ENCODE data around the gene CDC42BPA.
"Not testable (repeated sequence)": the region's sequence is repeated elsewhere in the genome, so short reads cannot be mapped to it uniquely, and the experiment has no call there.

Gene CDC42BPA

GRCh38 chr1:227318016-227318852 is at the start of gene CDC42BPA:
TSS of gene CDC42BPA (minus strand) at chr1:227318492. CDS start at chr1:227317182, 1,310 bp downstream.
- peak; percentile 33 to 93 (median 80) for DNase-seq

GRCh38 chr1:227368009-227368408 is 49.7 kb upstream of the CDC42BPA start:
- no peak for DNase-seq

GRCh38 chr1:227365473-227366431 is 47.5 kb upstream of the CDC42BPA start:
- no peak for DNase-seq

- no peak for DNase-seq
These were observed 46.4 kb upstream of the CDC42BPA start for GRCh38 chr1:227364657-227365056.

GRCh38 chr1:227363825-227364224 is 45.5 kb upstream of the CDC42BPA start:
- DNase-seq, result no peak

GRCh38 chr1:227362039-227362438 is 43.7 kb upstream of the CDC42BPA start:
- DNase-seq, result no peak

- no peak for DNase-seq
These were observed 39.6 kb upstream of the CDC42BPA start for GRCh38 chr1:227357927-227358302.

- no peak for DNase-seq
These were observed 39.1 kb upstream of the CDC42BPA start for GRCh38 chr1:227357171-227357926.

- no peak for DNase-seq
These were observed 38.4 kb upstream of the CDC42BPA start for GRCh38 chr1:227356620-227357146.

GRCh38 chr1:227355542-227356245 is 37.4 kb upstream of the CDC42BPA start:
- no peak for DNase-seq

GRCh38 chr1:227353186-227353585 is 34.9 kb upstream of the CDC42BPA start:
- DNase-seq, result no peak

GRCh38 chr1:227352164-227352563 is 33.9 kb upstream of the CDC42BPA start:
- DNase-seq, result not testable (repeated sequence)

GRCh38 chr1:227351443-227351842 is 33.2 kb upstream of the CDC42BPA start:
- DNase-seq, result no peak

- no peak for DNase-seq
These were observed 31.7 kb upstream of the CDC42BPA start for GRCh38 chr1:227349967-227350366.

- no peak for DNase-seq
These were observed 25.6 kb upstream of the CDC42BPA start for GRCh38 chr1:227343727-227344551.

GRCh38 chr1:227343206-227343605 is 24.9 kb upstream of the CDC42BPA start:
- no peak for DNase-seq

- DNase-seq, result no peak
These were observed 24.0 kb upstream of the CDC42BPA start for GRCh38 chr1:227342075-227342829.

- DNase-seq, result not testable (repeated sequence)
These were observed 17.8 kb upstream of the CDC42BPA start for GRCh38 chr1:227336136-227336535.

Measured in amygdala (tissue), 56 donors.